Astrocyte of the spinal cord (primary cell): ENCODE measurements around the gene PXK.

Experiments
- DNase-seq: peaks from one replicate; pipeline ENCODE4 v3.0.0; 2011; ENCODE audit warnings: low read depth, low spot score
- H3K4me3 ChIP-seq: 2 replicates; pipeline ENCODE4 v1.5.1; 2011; ENCODE audit warnings: low read depth, mild to moderate bottlenecking, low read length, moderate library complexity
- in situ Hi-C: cut with HindIII; loops from 2 replicates; pipeline ENCODE4 v1.10.0; 2017; ENCODE audit warnings: low sequenced_read_pairs
- TF ChIP-seq, protein P1 (sequence below): IDR thresholded peaks from 2 replicates; pipeline ENCODE4 v1.5.1; 2012; ENCODE audit warnings: low read depth, mild to moderate bottlenecking, low read length, inconsistent platforms

The PXK gene

DNA sequence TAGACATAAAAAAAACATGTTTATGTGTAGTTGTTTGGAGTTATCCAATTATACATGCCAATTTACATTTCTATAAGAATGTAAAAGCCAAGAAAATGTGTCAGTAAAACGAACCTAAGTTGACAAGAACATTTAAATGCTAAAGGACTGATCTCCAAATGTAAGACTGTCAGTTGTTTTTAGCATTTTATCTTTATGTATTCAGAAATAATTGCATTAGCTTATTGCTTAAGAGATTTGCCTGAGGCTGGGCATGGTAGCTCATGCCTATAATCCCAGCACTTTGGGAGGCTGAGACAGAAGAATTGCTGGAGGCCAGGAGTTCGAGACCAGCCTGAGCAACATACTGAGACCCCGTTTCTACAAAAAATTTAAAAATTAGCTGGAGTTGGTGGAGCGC, 26.9 kb downstream of the PXK start:
- no peak overlapping the region for H3K4me3 ChIP-seq
- TF ChIP-seq, protein P1, sequence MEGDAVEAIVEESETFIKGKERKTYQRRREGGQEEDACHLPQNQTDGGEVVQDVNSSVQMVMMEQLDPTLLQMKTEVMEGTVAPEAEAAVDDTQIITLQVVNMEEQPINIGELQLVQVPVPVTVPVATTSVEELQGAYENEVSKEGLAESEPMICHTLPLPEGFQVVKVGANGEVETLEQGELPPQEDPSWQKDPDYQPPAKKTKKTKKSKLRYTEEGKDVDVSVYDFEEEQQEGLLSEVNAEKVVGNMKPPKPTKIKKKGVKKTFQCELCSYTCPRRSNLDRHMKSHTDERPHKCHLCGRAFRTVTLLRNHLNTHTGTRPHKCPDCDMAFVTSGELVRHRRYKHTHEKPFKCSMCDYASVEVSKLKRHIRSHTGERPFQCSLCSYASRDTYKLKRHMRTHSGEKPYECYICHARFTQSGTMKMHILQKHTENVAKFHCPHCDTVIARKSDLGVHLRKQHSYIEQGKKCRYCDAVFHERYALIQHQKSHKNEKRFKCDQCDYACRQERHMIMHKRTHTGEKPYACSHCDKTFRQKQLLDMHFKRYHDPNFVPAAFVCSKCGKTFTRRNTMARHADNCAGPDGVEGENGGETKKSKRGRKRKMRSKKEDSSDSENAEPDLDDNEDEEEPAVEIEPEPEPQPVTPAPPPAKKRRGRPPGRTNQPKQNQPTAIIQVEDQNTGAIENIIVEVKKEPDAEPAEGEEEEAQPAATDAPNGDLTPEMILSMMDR, result no peak
- DNase-seq, result no peak
- in situ Hi-C loops, result no loop called here

DNA sequence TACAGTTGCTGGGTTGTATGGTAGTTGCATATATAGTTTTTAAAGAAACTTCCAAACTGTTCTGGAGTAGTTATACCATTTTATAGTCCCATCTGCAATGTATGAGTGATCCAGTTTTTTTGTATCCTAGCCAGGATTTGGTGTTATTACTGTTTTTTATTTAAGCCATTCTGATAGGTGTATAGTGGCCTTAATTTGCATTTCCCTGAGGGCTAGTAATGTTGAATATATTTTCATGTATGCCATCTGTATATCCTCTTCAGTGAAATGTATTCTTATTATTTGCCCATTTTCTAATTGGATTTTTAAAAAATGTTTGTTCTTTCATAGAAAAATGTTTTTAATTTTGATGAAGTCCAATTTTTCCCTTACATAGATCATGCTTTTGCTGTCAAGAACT, 29.2 kb downstream of the PXK start:
- in situ Hi-C loops, result no loop called here
- no peak for DNase-seq
- TF ChIP-seq, protein P1, result no peak
- no peak overlapping the region for H3K4me3 ChIP-seq

DNA sequence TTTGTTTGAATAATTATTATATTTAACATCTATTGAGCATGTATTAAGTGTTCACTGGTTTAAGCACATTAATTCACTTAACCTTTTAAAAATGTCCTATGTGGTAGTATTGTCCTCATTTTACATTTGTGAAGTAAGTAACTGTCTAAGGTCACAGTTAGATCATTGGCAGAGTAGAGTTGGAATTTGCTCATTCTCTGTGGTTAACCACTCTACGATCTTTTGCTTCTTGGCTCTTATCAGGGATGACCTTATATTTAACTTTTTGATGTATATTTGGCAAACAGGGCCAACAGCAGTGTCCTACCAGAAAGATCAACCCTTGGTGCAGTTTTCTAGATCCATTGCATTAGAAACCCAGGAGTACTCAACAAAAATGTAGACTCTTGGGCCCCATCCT, 34.0 kb downstream of the PXK start:
- no peak for DNase-seq
- H3K4me3 ChIP-seq, result no peak overlapping the region
- TF ChIP-seq, protein P1, result no peak
- in situ Hi-C loops, result no loop called here

DNA sequence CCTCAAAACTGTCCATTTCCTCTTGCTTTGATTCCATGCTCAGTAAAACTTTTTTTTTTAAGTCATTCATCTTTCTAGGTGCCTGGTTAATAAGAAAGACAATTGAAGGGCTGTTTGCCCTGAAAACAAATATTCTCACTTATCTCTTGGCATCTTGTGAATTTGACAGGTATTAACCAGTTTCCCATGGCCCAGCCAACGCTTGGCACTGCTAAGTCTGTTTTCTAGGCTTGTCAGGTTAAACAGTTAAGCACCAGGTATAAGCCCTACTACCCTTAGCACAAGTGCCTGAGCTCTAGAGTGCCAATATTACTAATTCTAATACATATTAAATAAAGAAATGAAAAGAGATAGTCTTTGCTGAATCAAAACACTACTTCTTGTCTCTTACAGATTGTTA, 36.3 kb downstream of the PXK start:
- H3K4me3 ChIP-seq, result no peak overlapping the region
- no peak for DNase-seq
- in situ Hi-C loops, result no loop called here
- TF ChIP-seq, protein P1, result no peak

DNA sequence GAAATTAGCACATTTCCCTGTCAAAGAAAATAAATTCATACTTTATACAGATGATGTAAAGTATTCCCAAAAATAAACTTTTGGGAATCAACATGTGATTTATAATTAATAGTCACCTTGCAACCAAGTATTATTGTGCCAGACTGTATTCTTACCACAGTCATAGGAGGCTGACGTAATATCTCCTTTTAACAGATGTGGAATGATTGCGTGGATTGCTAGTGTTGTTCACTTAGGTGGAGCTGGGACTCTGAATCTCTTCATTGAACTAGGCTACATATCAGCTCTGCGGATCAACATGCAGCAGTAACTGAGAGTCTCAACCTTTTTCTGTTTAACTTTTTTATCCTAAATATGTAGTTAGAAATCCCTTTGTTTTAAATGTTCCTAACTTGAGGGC, 37.2 kb downstream of the PXK start:
- in situ Hi-C loops, result no loop called here
- TF ChIP-seq, protein P1, result no peak
- no peak for DNase-seq
- no peak overlapping the region for H3K4me3 ChIP-seq

DNA sequence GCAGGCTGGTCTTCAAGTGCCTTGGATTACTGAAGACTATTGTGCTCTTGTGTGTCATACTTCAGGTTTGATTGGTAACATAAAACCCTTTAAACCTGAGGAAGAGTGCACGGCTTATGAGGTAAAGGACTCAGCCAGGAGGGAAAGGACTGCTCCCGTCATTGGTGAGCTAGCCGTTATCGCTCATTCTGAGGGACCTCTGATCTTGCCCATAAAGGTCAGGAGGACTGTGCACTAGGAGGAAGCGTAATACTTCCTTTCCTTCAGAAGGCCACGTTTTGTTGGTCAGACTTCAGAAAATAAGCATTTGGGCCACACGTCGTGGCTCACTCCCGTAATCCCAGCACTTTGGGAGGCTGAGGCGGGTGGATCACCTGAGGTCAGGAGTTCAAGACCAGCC, 37.7 kb downstream of the PXK start:
- TF ChIP-seq, protein P1, result no peak
- in situ Hi-C loops, result no loop called here
- H3K4me3 ChIP-seq, result no peak overlapping the region
- no peak for DNase-seq

DNA sequence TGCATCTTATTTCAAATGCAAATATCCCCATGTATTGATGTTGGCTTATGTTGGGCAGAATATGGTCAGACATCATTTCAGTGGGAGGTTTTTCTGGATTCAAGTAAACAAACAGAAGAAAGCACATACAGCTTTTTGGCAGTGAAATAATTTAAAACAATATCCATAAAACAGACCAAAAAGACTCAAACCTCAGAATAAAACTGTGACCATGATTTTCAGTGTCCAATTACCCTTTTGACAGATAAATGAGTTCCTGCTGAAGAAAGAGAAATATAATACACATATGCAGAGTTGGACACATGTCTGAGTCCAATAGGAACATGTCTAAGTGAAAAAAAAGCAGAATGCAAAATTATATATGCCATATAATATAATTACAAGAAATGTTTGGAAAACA, 39.1 kb downstream of the PXK start:
- DNase-seq, result no peak
- H3K4me3 ChIP-seq, result no peak overlapping the region
- in situ Hi-C loops, result no loop called here
- TF ChIP-seq, protein P1, result no peak
